Psoas muscle (tissue), 8 donors: ENCODE measurements around the gene TCERG1L. TPM values are rescaled to one million over a fixed set of nuclear protein-coding genes. Genes with fewer than 3 reads are reported as not detected.

Experiments used
- ATAC-seq, 4 donors: fragments of 200-7000 bp; cut with Tn5 transposase; one replicate each; pipeline ENCODE4 v1.9.1; 2020; ENCODE audit warnings: moderate library complexity in 3 of 4, mild to moderate bottlenecking in 2 of 4
- DNase-seq, 2 donors: peaks; one replicate each; pipeline ENCODE4 v3.0.0-alpha.2; 2020
- H3K27ac ChIP-seq: fragments of 200-600 bp; one replicate; pipeline ENCODE4 v1.8.0; 2022
- H3K27me3 ChIP-seq, 3 donors: fragments of 200-600 bp in 1 of 3; one replicate each; pipeline versions ENCODE4 v1.6.1 to v1.8.0; 2013 to 2022; ENCODE audit warnings: low read length in 2 of 3, mild to moderate bottlenecking in 2 of 3, moderate library complexity in 1 of 3; ENCODE audit not compliant: insufficient read depth in 3 of 3
- H3K36me3 ChIP-seq, 2 donors: fragments of 200-600 bp in 1 of 2; one replicate each; pipeline versions ENCODE4 v1.6.1 to v1.8.0; 2013 to 2022; ENCODE audit warnings: low read depth in 1 of 2, mild to moderate bottlenecking in 1 of 2, moderate library complexity in 1 of 2; ENCODE audit not compliant: insufficient read depth in 1 of 2
- H3K4me1 ChIP-seq: fragments of 200-600 bp; one replicate; pipeline ENCODE4 v1.8.0; 2022
- H3K4me3 ChIP-seq: fragments of 200-600 bp; one replicate; pipeline ENCODE4 v1.8.0; 2022; ENCODE audit warnings: mild to moderate bottlenecking
- H3K9me3 ChIP-seq: fragments of 200-600 bp; one replicate; pipeline ENCODE4 v1.8.0; 2022
- whole genome bisulfite sequencing, 3 donors: extraction: QIAGEN DNeasy Blood & Tissue Kit; methylation state at CpG; one replicate each; pipeline versions ENCODE4 v1.1.6 to v1.1.7; 2013; 5-methylcytosine and 5-hydroxymethylcytosine counted together
- intact Hi-C, 2 donors: fragments of 100-400 bp; cut with DNase I; formaldehyde crosslinking; loops; one replicate each; pipeline versions ENCODE4 v1.11.0 to v1.14.2; 2022
- polyA plus RNA-seq, 3 donors: library from polyadenylated mRNA; stranded (reverse); fragments of 200-250 nt; gene quantifications; one replicate each; pipeline ENCODE4 v1.2.3, GENCODE V29; 2013
- total RNA-seq, 4 donors: library from RNA; stranded (reverse); fragmentation: NEBNext Ultra II Directional in 2 of 4; extraction: Animal tissue kit (Norgen Biotek cat#: 25700) in 2 of 4; gene quantifications; one replicate each; pipeline versions ENCODE4 v1.2.1 to v1.2.4, GENCODE V29; 2021 to 2023
- TF ChIP-seq, protein P1 (sequence below): fragments of 200-600 bp; IDR thresholded peaks from one replicate; pipeline ENCODE4 v1.8.0; 2022; ENCODE audit warnings: antibody characterized with exemption
- donor health status: healthy with polysubstance abuse.
- donor health status: DM: no; HTN: no; CAD: no; lungs with moderate emphysema.
- donor health status: Bipolar disorder and iron deficiency.
- donor health status: healthy.
- donor health status: DM: yes; HTN: yes; CAD: no.
- donor health status: DM: no; HTN: no; CAD: no.
- donor health status: DM: no; HTN: no; CAD: no.
- donor health status: DM: yes; HTN: yes; CAD: no.

TCERG1L gene
- total and polyA plus RNA-seq, 7 donors = 0.01 TPM; not detected in 6

DNA sequence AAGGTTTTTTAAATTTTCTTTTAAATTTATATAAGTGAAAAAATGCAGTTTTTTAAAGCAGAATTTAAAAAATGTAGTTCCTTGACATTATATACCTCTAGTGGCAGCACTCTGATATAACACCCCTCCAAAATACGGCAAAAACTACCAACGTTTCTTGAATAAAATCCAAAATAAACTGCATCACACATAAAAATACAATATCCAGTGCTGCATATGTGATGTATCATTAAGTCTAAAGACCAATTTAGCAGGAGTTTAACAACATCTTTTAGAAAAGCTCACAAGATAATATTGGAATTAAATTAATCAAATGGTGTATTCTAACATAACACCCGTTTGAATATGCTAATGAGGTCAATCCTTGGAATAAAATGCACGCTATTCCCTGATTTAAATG lies 1.4 kb downstream of the TCERG1L start:
- intact Hi-C loops = no loop called here
- Histone ChIP-seq H3K27me3 (peaks cover 6 to 66% (median 24%) of the 10 kb centered on the region in 3 donors), H3K36me3 (no peaks in the 10 kb centered on the region), H3K9me3 (no peaks in the 10 kb centered on the region), H3K4me3 (no peak overlapping the region), H3K4me1 (no peaks in the 10 kb centered on the region), H3K27ac (no peak overlapping the region)
- TF ChIP-seq, protein P1, sequence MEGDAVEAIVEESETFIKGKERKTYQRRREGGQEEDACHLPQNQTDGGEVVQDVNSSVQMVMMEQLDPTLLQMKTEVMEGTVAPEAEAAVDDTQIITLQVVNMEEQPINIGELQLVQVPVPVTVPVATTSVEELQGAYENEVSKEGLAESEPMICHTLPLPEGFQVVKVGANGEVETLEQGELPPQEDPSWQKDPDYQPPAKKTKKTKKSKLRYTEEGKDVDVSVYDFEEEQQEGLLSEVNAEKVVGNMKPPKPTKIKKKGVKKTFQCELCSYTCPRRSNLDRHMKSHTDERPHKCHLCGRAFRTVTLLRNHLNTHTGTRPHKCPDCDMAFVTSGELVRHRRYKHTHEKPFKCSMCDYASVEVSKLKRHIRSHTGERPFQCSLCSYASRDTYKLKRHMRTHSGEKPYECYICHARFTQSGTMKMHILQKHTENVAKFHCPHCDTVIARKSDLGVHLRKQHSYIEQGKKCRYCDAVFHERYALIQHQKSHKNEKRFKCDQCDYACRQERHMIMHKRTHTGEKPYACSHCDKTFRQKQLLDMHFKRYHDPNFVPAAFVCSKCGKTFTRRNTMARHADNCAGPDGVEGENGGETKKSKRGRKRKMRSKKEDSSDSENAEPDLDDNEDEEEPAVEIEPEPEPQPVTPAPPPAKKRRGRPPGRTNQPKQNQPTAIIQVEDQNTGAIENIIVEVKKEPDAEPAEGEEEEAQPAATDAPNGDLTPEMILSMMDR = peak; percentile 11
- WGBS, 3 donors = 10% methylated on average over 4 of the region's 4 CpGs
- DNase-seq (no peak), ATAC-seq (no peak)

DNA sequence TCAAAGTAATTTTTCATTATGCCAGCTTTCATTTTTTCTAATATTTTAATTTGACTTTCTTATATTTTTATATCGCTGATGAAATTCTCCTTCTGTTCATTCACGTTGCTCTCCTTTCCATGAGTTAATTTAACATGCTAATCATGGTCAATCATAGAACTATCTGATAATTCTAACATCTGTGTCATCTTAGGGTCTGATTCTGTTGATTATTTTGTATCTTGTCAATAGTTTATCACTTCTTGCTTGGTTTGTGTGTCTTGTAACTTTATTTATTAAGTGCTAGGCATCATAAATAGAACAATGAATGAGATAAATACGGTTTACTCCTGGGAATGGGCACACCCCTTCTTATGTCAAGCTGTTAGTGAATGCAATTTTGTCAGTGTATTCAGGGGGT lies 11.0 kb downstream of the TCERG1L start:
- no peak for ATAC-seq
- intact Hi-C loops = no loop called here
- Histone ChIP-seq H3K27me3 (no peaks in the 10 kb centered on the region), H3K4me3 (no peak overlapping the region), H3K9me3 (peaks cover 6% of the 10 kb centered on the region), H3K27ac (no peak overlapping the region), H3K36me3 (no peaks in the 10 kb centered on the region), H3K4me1 (no peaks in the 10 kb centered on the region)
- TF ChIP-seq, protein P1 = no peak
- no peak for DNase-seq
- WGBS, 3 donors = 71 to 81% (median 76%) methylated on average over 3 of the region's 3 CpGs

DNA sequence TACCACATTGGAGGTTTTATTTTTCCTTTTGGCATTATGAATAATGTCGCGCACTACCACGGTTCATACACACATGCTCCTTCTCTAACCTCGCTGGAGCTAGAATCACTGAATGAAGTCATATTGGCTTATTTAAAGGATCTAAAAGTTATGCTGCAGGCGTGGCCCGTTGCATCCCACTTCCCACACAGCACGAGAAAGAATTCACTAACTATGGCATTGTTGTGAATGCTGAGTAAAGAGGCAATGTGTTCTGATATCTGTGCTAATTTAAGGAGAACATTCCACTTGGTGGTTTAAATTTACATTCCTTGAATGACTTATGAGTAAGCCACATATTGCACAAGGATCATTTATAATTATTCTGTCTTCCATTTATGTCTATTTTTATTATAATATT lies 20.7 kb downstream of the TCERG1L start:
- no peak overlapping the region for H3K27ac ChIP-seq
- WGBS, 3 donors = 53 to 72% (median 57%) methylated on average over 7 of the region's 7 CpGs
- ATAC-seq (no peak), DNase-seq (no peak)
- H3K4me1 ChIP-seq = no peaks in the 10 kb centered on the region
- H3K36me3 ChIP-seq = no peaks in the 10 kb centered on the region
- TF ChIP-seq, protein P1 = no peak
- no peaks in the 10 kb centered on the region for H3K9me3 ChIP-seq
- peaks cover 0 to 3% (median 0%) of the 10 kb centered on the region in 3 donors for H3K27me3 ChIP-seq
- H3K4me3 ChIP-seq = no peak overlapping the region
- intact Hi-C loops = no loop called here

DNA sequence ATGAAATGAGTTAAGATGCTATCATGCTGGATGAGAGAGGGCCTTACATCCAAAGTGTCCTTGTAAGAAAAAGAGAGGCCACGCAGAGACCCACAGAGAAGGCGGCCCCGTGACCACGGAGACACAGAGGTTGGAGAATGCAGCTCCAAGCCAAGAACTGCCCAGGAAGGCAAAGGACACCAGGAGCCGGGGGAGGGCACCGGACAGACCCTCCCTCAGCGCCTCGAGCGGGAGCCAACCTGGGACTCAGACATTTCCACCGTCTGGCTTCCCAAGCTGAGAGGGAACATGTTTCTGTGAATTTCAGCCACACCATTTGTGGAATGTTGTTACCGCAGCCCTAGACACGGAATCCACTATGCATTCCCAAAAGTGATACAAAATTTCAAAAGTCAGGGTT lies 22.9 kb downstream of the TCERG1L start:
- Histone ChIP-seq H3K4me1 (no peaks in the 10 kb centered on the region), H3K9me3 (no peaks in the 10 kb centered on the region), H3K27ac (no peak overlapping the region), H3K27me3 (no peaks in the 10 kb centered on the region), H3K36me3 (no peaks in the 10 kb centered on the region), H3K4me3 (no peak overlapping the region)
- TF ChIP-seq, protein P1 = no peak
- intact Hi-C loops = no loop called here
- 78 to 85% (median 79%) methylated on average over 12 of the region's 12 CpGs for WGBS, 3 donors
- DNase-seq (no peak), ATAC-seq (no peak)

DNA sequence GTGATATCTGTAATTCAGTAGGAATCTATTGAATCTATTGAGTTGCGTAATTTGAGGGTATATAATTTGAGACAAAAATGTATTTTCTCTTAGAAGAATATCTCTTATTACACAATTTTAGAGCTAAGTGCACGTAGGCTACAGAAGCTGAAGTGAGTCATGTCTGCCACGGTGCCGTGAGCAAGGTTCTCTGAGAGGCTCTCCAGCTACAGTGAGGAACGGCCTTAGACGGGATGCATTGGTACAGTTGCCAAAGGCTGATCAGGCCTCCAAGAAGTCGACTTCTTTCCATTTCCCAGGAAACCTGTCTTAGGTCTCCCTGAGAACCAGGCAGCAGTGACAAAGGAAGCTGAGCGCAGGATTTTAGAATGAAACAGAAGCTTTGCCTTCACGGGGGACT lies 28.6 kb downstream of the TCERG1L start:
- no peak overlapping the region for H3K4me3 ChIP-seq
- H3K27ac ChIP-seq = no peak overlapping the region
- intact Hi-C loops = no loop called here
- H3K4me1 ChIP-seq = no peaks in the 10 kb centered on the region
- DNase-seq (no peak), ATAC-seq (no peak)
- TF ChIP-seq, protein P1 = no peak
- 77 to 80% (median 79%) methylated on average over 9 of the region's 9 CpGs for WGBS, 3 donors
- H3K9me3 ChIP-seq = no peaks in the 10 kb centered on the region
- H3K36me3 ChIP-seq = no peaks in the 10 kb centered on the region
- no peaks in the 10 kb centered on the region for H3K27me3 ChIP-seq
